GM23338 (cell line): ENCODE results near the gene TMEM182. TPM values are rescaled to one million over a fixed set of nuclear protein-coding genes. Genes with fewer than 3 reads are reported as not detected.

Experiments used
- ATAC-seq: fragments of 200-7000 bp; cut with Tn5 transposase; 3 replicates; pipeline ENCODE4 v1.9.1; 2020
- DNase-seq: peaks from one replicate; pipeline ENCODE4 v3.0.0-alpha.2; 2015; ENCODE audit warnings: low spot score
- H2AFZ ChIP-seq: fragments of 200-600 bp; sonication (generic); 2 replicates; pipeline ENCODE4 v1.8.0; 2016; ENCODE audit warnings: antibody characterized with exemption, mild to moderate bottlenecking, moderate library complexity
- H3F3A ChIP-seq: fragments of 200-600 bp; sonication (generic); replicated peaks from 2 replicates; pipeline ENCODE4 v1.8.0; 2017; ENCODE audit warnings: antibody characterized with exemption, mixed run types, low read depth
- H3K27ac ChIP-seq: fragments of 200-600 bp; sonication (generic); 2 replicates; pipeline ENCODE4 v1.6.1; 2016; ENCODE audit warnings: low read depth
- H3K27me3 ChIP-seq: fragments of 200-600 bp; sonication (generic); 2 replicates; pipeline ENCODE4 v1.8.0; 2016; ENCODE audit warnings: mild to moderate bottlenecking, mixed run types, moderate library complexity; ENCODE audit not compliant: insufficient read depth
- H3K36me3 ChIP-seq: fragments of 200-600 bp; sonication (generic); 2 replicates; pipeline ENCODE4 v1.8.0; 2016; ENCODE audit warnings: mild to moderate bottlenecking; ENCODE audit not compliant: insufficient read depth
- H3K4me1 ChIP-seq: fragments of 200-600 bp; sonication (generic); 2 replicates; pipeline ENCODE4 v1.8.0; 2016; ENCODE audit warnings: mild to moderate bottlenecking, moderate library complexity; ENCODE audit not compliant: insufficient read depth
- H3K4me2 ChIP-seq: fragments of 200-600 bp; sonication (generic); 2 replicates; pipeline ENCODE4 v1.7.1; 2017; ENCODE audit warnings: mixed run types
- H3K4me3 ChIP-seq: fragments of 200-600 bp; sonication (generic); 2 replicates; pipeline ENCODE4 v1.6.1; 2016; ENCODE audit warnings: mixed run types
- H3K79me2 ChIP-seq: fragments of 200-600 bp; sonication (generic); replicated peaks from 2 replicates; pipeline ENCODE4 v1.8.0; 2017; ENCODE audit warnings: mild to moderate bottlenecking; ENCODE audit not compliant: insufficient read depth
- H3K9me2 ChIP-seq: fragments of 200-600 bp; sonication (generic); 2 replicates; pipeline ENCODE4 v1.8.0; 2017; ENCODE audit not compliant: insufficient read depth
- H4K20me1 ChIP-seq: fragments of 200-600 bp; sonication (generic); replicated peaks from 2 replicates; pipeline ENCODE4 v1.8.0; 2017; ENCODE audit warnings: mild to moderate bottlenecking; ENCODE audit not compliant: insufficient read depth
- H3K27ac Mint-ChIP-seq: 2 replicates; pipeline ENCODE4 v1.8.0; 2020; ENCODE audit warnings: inconsistent platforms, mild to moderate bottlenecking, moderate library complexity, mixed read lengths
- H3K27me3 Mint-ChIP-seq: 3 replicates; pipeline ENCODE4 v1.8.0; 2022; ENCODE audit warnings: low read depth, mild to moderate bottlenecking, moderate library complexity, mixed read lengths, inconsistent platforms; ENCODE audit not compliant: insufficient read depth, poor library complexity
- H3K36me3 Mint-ChIP-seq: 3 replicates; pipeline ENCODE4 v1.8.0; 2021; ENCODE audit warnings: low read depth, mild to moderate bottlenecking, inconsistent platforms, moderate library complexity, mixed read lengths
- H3K4me1 Mint-ChIP-seq: 3 replicates; pipeline ENCODE4 v1.8.0; 2020; ENCODE audit warnings: mild to moderate bottlenecking, inconsistent platforms, mixed read lengths
- H3K4me3 Mint-ChIP-seq: 3 replicates; pipeline ENCODE4 v1.8.0; 2021; ENCODE audit warnings: moderate library complexity, mild to moderate bottlenecking, inconsistent platforms, mixed read lengths
- H3K9me3 Mint-ChIP-seq: 3 replicates; pipeline ENCODE4 v1.8.0; 2020; ENCODE audit warnings: moderate library complexity, mild to moderate bottlenecking, inconsistent platforms, mixed read lengths
- CREB1 ChIP-seq: fragments of 250-450 bp; sonication (Bioruptor Pico); IDR thresholded peaks from 2 replicates; pipeline ENCODE4 v1.5.0; 2020; ENCODE audit warnings: low read depth, mild to moderate bottlenecking, moderate library complexity
- EZH2 ChIP-seq: fragments of 200-600 bp; sonication (generic); IDR thresholded peaks from one replicate; pipeline ENCODE4 v1.8.0; 2017; ENCODE audit warnings: antibody characterized with exemption, mild to moderate bottlenecking, low read depth; ENCODE audit not compliant: unreplicated experiment
- NANOG ChIP-seq: IDR thresholded peaks from 2 replicates; pipeline ENCODE4 v1.6.1; 2016; ENCODE audit warnings: antibody characterized with exemption, borderline replicate concordance
- POLR2AphosphoS5 ChIP-seq: IDR thresholded peaks from 2 replicates; pipeline ENCODE4 v1.6.1; 2016; ENCODE audit warnings: antibody characterized with exemption, low read depth
- STAT1 ChIP-seq: IDR thresholded peaks from one replicate; pipeline ENCODE4 v1.6.1; 2016; ENCODE audit warnings: antibody characterized with exemption; ENCODE audit not compliant: unreplicated experiment
- ZNF114 ChIP-seq: fragments of 250-450 bp; sonication (Bioruptor Pico); IDR thresholded peaks from 2 replicates; pipeline ENCODE4 v1.5.0; 2020; ENCODE audit warnings: mild to moderate bottlenecking, moderate library complexity
- ZNF331 ChIP-seq: fragments of 250-450 bp; sonication (Bioruptor Pico); IDR thresholded peaks from 2 replicates; pipeline ENCODE4 v1.5.0; 2020; ENCODE audit warnings: low read depth, mild to moderate bottlenecking, moderate library complexity
- polyA plus RNA-seq: library from polyadenylated mRNA; unstranded; fragments of >200 nt; fragmentation: Nextera tagmentation; extraction: Ambion mirVana; gene quantifications from 2 replicates; pipeline ENCODE4 v1.2.1, GENCODE V29; 2016
- total RNA-seq: library from RNA; depleted of rRNA; stranded (reverse); fragments of >200 nt; shearing (Covaris generic); gene quantifications from 2 replicates; pipeline ENCODE4 v1.2.3, GENCODE V29; 2014
- TF ChIP-seq, protein P1 (sequence below): IDR thresholded peaks from 2 replicates; pipeline ENCODE4 v1.6.1; 2016; ENCODE audit warnings: antibody characterized with exemption
- TF ChIP-seq, protein P2 (sequence below): IDR thresholded peaks from one replicate; pipeline ENCODE4 v1.6.1; 2018; ENCODE audit warnings: antibody characterized with exemption; ENCODE audit not compliant: unreplicated experiment

The TMEM182 gene
- total and polyA plus RNA-seq, 2 experiments from 2014 or later: 5.2 to 7.2 TPM

DNA sequence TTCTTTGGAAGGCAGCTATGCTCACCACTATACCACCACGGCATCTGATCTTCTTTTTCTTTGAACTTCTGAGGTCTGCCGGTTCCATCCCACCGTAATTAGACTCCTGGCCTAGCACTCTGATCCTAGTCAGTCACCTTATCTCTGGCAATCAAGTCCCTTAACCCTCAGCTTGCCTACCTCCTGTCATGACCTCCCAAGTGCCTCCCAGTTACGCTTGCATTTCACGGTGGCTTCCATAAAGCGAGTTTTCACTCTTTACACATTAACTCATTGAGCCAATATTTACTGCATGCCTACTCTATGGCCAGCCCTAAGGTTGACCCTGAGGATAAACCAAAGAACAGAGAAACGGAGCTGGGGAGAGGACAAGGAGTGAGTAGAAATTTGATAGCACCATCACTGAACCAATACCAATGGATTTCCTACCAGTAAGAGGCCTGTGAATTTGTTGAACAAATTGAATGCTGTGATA, 37.8 kb upstream of the TMEM182 start:
- Histone ChIP-seq H3K36me3 (peaks cover 16% of the 10 kb centered on the region; the same call in 1 of the 2 replicates), H3K27ac (no peak overlapping the region), H3K27me3 (no peaks in the 10 kb centered on the region), H3K4me2 (no peak overlapping the region), H3K79me2 (0 out of 2 replicates have a peak, but pooled peaks cover 2% of the 10 kb centered on the region), H3K9me2 (no peaks in the 10 kb centered on the region), H3F3A (no peaks in the 10 kb centered on the region), H3K4me3 (no peak overlapping the region), H4K20me1 (0 out of 2 replicates have a peak, but pooled peaks cover 10% of the 10 kb centered on the region), H2AFZ (no peak overlapping the region), H3K4me1 (no peaks in the 10 kb centered on the region)
- no peak for DNase-seq
- Mint-ChIP-seq H3K9me3 (no peaks in the 10 kb centered on the region), H3K27me3 (peaks cover 5% of the 10 kb centered on the region), H3K4me3 (no peak overlapping the region), H3K36me3 (peaks cover 78% of the 10 kb centered on the region), H3K4me1 (no peaks in the 10 kb centered on the region), H3K27ac (no peak overlapping the region)
- no peak for TF ChIP-seq POLR2AphosphoS5
- TF ChIP-seq CREB1 (CRISPR knock-in tag): no peak
- TF ChIP-seq NANOG: no peak
- TF ChIP-seq ZNF331 (CRISPR knock-in tag): no peak
- TF ChIP-seq STAT1: no peak
- TF ChIP-seq, protein P1, sequence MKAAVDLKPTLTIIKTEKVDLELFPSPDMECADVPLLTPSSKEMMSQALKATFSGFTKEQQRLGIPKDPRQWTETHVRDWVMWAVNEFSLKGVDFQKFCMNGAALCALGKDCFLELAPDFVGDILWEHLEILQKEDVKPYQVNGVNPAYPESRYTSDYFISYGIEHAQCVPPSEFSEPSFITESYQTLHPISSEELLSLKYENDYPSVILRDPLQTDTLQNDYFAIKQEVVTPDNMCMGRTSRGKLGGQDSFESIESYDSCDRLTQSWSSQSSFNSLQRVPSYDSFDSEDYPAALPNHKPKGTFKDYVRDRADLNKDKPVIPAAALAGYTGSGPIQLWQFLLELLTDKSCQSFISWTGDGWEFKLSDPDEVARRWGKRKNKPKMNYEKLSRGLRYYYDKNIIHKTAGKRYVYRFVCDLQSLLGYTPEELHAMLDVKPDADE: no peak
- no peak for ATAC-seq

DNA sequence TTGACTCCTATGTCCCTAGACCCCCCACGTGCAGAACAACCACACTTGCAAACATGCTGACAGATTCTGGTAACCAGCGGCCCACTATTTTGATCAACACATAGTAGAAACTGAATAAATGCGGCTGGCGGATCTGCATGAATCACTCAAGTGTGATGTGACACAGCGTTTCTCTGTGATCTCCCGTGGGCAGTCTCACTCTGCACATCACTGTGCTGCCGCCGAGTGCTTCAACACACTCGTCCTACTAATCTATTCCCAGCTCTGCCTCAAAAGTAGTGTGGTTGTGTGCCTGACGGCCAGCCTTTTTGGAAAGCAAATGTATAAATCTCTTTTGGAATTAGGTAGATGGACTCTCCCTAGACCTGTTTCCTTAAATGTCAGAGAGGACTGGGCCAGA, 37.3 kb upstream of the TMEM182 start:
- no peak overlapping the region for H3K4me3 Mint-ChIP-seq
- H3K27me3 ChIP-seq: no peaks in the 10 kb centered on the region
- no peaks in the 10 kb centered on the region for H3F3A ChIP-seq
- no peaks in the 10 kb centered on the region for H3K9me2 ChIP-seq
- no peak overlapping the region for H3K4me3 ChIP-seq
- no peak for TF ChIP-seq EZH2
- peaks cover 5% of the 10 kb centered on the region for H3K27me3 Mint-ChIP-seq
- peaks cover 16% of the 10 kb centered on the region; the same call in 1 of the 2 replicates for H3K36me3 ChIP-seq
- 0 out of 2 replicates have a peak, but pooled peaks cover 3% of the 10 kb centered on the region for H3K79me2 ChIP-seq
- H3K4me1 Mint-ChIP-seq: no peaks in the 10 kb centered on the region
- ATAC-seq: no peak
- H2AFZ ChIP-seq: no peak overlapping the region
- H4K20me1 ChIP-seq: 0 out of 2 replicates have a peak, but pooled peaks cover 10% of the 10 kb centered on the region
- no peak overlapping the region for H3K4me2 ChIP-seq
- H3K36me3 Mint-ChIP-seq: peaks cover 73% of the 10 kb centered on the region
- H3K27ac ChIP-seq: no peak overlapping the region
- no peak overlapping the region for H3K27ac Mint-ChIP-seq
- H3K9me3 Mint-ChIP-seq: no peaks in the 10 kb centered on the region
- H3K4me1 ChIP-seq: no peaks in the 10 kb centered on the region
- no peak for DNase-seq

GRCh38 chr2:102726128-102727087, 35.4 kb upstream of the TMEM182 start:
- Histone ChIP-seq H3K4me1 (no peaks in the 10 kb centered on the region), H2AFZ (no peak overlapping the region), H3K79me2 (0 out of 2 replicates have a peak, but pooled peaks cover 3% of the 10 kb centered on the region), H3F3A (no peaks in the 10 kb centered on the region), H3K4me3 (no peak overlapping the region), H3K36me3 (peaks cover 19% of the 10 kb centered on the region; the same call in 1 of the 2 replicates), H3K27ac (no peak overlapping the region), H3K4me2 (no peak overlapping the region), H3K9me2 (no peaks in the 10 kb centered on the region), H4K20me1 (0 out of 2 replicates have a peak, but pooled peaks cover 8% of the 10 kb centered on the region), H3K27me3 (no peaks in the 10 kb centered on the region)
- Mint-ChIP-seq H3K4me3 (no peak overlapping the region), H3K27ac (no peak overlapping the region), H3K4me1 (no peaks in the 10 kb centered on the region), H3K36me3 (peaks cover 69% of the 10 kb centered on the region), H3K27me3 (peaks cover 5% of the 10 kb centered on the region), H3K9me3 (no peaks in the 10 kb centered on the region)
- ATAC-seq (no peak), DNase-seq (no peak)
- no peak for TF ChIP-seq POLR2AphosphoS5
- TF ChIP-seq, protein P1: no peak
- no peak for TF ChIP-seq ZNF331 (CRISPR knock-in tag)
- no peak for TF ChIP-seq ZNF114 (CRISPR knock-in tag)
- no peak for TF ChIP-seq STAT1
- TF ChIP-seq CREB1 (CRISPR knock-in tag): no peak
- TF ChIP-seq, protein P2, sequence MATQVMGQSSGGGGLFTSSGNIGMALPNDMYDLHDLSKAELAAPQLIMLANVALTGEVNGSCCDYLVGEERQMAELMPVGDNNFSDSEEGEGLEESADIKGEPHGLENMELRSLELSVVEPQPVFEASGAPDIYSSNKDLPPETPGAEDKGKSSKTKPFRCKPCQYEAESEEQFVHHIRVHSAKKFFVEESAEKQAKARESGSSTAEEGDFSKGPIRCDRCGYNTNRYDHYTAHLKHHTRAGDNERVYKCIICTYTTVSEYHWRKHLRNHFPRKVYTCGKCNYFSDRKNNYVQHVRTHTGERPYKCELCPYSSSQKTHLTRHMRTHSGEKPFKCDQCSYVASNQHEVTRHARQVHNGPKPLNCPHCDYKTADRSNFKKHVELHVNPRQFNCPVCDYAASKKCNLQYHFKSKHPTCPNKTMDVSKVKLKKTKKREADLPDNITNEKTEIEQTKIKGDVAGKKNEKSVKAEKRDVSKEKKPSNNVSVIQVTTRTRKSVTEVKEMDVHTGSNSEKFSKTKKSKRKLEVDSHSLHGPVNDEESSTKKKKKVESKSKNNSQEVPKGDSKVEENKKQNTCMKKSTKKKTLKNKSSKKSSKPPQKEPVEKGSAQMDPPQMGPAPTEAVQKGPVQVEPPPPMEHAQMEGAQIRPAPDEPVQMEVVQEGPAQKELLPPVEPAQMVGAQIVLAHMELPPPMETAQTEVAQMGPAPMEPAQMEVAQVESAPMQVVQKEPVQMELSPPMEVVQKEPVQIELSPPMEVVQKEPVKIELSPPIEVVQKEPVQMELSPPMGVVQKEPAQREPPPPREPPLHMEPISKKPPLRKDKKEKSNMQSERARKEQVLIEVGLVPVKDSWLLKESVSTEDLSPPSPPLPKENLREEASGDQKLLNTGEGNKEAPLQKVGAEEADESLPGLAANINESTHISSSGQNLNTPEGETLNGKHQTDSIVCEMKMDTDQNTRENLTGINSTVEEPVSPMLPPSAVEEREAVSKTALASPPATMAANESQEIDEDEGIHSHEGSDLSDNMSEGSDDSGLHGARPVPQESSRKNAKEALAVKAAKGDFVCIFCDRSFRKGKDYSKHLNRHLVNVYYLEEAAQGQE: no peak
